AG04450 (cell line): Measurements from ENCODE around the gene LCN9. TPM values are rescaled to one million over a fixed set of nuclear protein-coding genes. Genes with fewer than 3 reads are reported as not detected.

Source experiments
- CTCF ChIA-PET: fragments of 300-600, 350-600 bp; formaldehyde crosslinking; extraction: SDS; loops from one replicate; lab custom pipeline; 2022; ENCODE audit warnings: antibody characterized with exemption, inconsistent platforms; lab: Charles Lee
- POLR2A ChIA-PET: fragments of 350-600 bp; formaldehyde crosslinking; extraction: SDS; loops from one replicate; lab custom pipeline; 2021; ENCODE audit warnings: antibody characterized with exemption, inconsistent platforms; lab: Yijun Ruan, JAX
- DNase-seq: peaks from one replicate; pipeline ENCODE4 v3.0.0-alpha.2; 2011; ENCODE audit warnings: low read depth, low spot score
- H3K27ac ChIP-seq: one replicate; pipeline ENCODE4 v1.5.1; 2012; ENCODE audit warnings: low read depth, low read length, control low read depth
- H3K27me3 ChIP-seq: one replicate; pipeline ENCODE4 v1.6.0; 2012; ENCODE audit warnings: low read length; ENCODE audit not compliant: control insufficient read depth, insufficient read depth
- H3K4me3 ChIP-seq: 2 replicates; pipeline ENCODE4 v1.5.1; 2011; ENCODE audit warnings: mild to moderate bottlenecking, low read depth, low read length, control low read depth
- H3K9me3 ChIP-seq: 2 replicates; pipeline ENCODE4 v1.5.1; 2012; ENCODE audit warnings: low read length; ENCODE audit not compliant: control insufficient read depth, insufficient read depth
- CTCF ChIP-seq: IDR thresholded peaks from 2 replicates; pipeline ENCODE4 v1.5.1; 2011; ENCODE audit warnings: low read depth, low read length, control low read depth, inconsistent platforms
- polyA plus RNA-seq: library from polyadenylated mRNA; depleted of rRNA; stranded (reverse); fragments of >200 nt; gene quantifications from 2 replicates; pipeline ENCODE4 v1.2.3, GENCODE V29; 2011

Gene LCN9
- polyA plus RNA-seq, 1 experiment: not detected

GRCh38 chr9:135705376-135705775, 42.3 kb downstream of the LCN9 start:
- Histone ChIP-seq H3K27ac (no peak overlapping the region), H3K9me3 (no peaks in the 10 kb centered on the region), H3K4me3 (no peak overlapping the region), H3K27me3 (peaks cover 14% of the 10 kb centered on the region)
- ChIA-PET CTCF (no interaction called here), POLR2A (no interaction called here)
- DNase-seq: no peak
- TF ChIP-seq CTCF: no peak

GRCh38 chr9:135706288-135706687, 43.2 kb downstream of the LCN9 start:
- ChIA-PET POLR2A (no interaction called here), CTCF (no interaction called here)
- peaks cover 16% of the 10 kb centered on the region for H3K27me3 ChIP-seq
- no peak overlapping the region for H3K27ac ChIP-seq
- no peak overlapping the region for H3K4me3 ChIP-seq
- no peak for TF ChIP-seq CTCF
- no peak for DNase-seq
- no peaks in the 10 kb centered on the region for H3K9me3 ChIP-seq

- Histone ChIP-seq H3K27me3 (peaks cover 21% of the 10 kb centered on the region), H3K4me3 (no peak overlapping the region), H3K9me3 (no peaks in the 10 kb centered on the region), H3K27ac (no peak overlapping the region)
- TF ChIP-seq CTCF: no peak
- POLR2A ChIA-PET: no interaction called here
- DNase-seq: no peak
- CTCF ChIA-PET: no interaction called here
Observed at GRCh38 chr9:135707252-135708138, 44.4 kb downstream of the LCN9 start.

GRCh38 chr9:135708164-135708563, 45.1 kb downstream of the LCN9 start:
- Histone ChIP-seq H3K4me3 (no peak overlapping the region), H3K27me3 (peaks cover 19% of the 10 kb centered on the region), H3K27ac (no peak overlapping the region), H3K9me3 (no peaks in the 10 kb centered on the region)
- ChIA-PET POLR2A (no interaction called here), CTCF (no interaction called here)
- DNase-seq: no peak
- no peak for TF ChIP-seq CTCF

DNA sequence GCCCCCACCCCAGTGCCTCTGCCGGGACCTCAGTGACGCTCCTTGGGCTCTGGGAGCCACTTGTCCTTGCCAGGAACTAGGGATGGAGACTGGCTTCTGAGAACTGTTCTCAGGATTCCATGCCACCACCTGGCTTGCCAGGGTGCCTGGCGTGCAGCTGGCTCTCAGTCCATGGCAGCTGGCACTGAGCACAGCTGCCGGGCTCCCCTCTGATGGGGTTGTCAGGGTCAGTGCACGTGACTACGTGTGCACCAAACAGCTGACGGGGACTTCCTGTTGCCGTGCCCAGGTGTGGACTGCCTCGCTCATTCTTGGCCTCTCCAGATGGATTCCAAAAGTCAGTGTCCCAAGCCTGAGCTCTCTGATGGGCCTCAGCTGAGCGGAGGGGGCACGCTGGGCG, 48.3 kb downstream of the LCN9 start:
- ChIA-PET CTCF (no interaction called here), POLR2A (no interaction called here)
- peaks cover 33% of the 10 kb centered on the region for H3K27me3 ChIP-seq
- no peak overlapping the region for H3K27ac ChIP-seq
- no peaks in the 10 kb centered on the region for H3K9me3 ChIP-seq
- no peak for TF ChIP-seq CTCF
- H3K4me3 ChIP-seq: no peak overlapping the region
- DNase-seq: no peak
